ENCODE data around the gene CDKN2B-AS1.

Gene CDKN2B-AS1

GRCh38 chr9:22165144-22165543, 170.6 kb downstream of the CDKN2B-AS1 start:
- DNase-seq: no peak

GRCh38 chr9:22169243-22169642, 174.7 kb downstream of the CDKN2B-AS1 start:
- peak; percentile 20 for DNase-seq

- DNase-seq: peak; percentile 52
These were observed 175.3 kb downstream of the CDKN2B-AS1 start for GRCh38 chr9:22169727-22170503.
